Adrenal gland (tissue), 12 donors: ENCODE results near the gene SSBP2. TPM values are rescaled to one million over a fixed set of nuclear protein-coding genes. Genes with fewer than 3 reads are reported as not detected.

Experiments
- DNase-seq, 7 donors: peaks; one replicate each; pipeline ENCODE4 v3.0.0-alpha.2; 2019 to 2020
- H3K27ac ChIP-seq, 5 donors: fragments of 200-600 bp; sonication (generic) in 4 of 5; 1 replicate in 3 of 5; 2 replicates in 2 of 5; pipeline versions ENCODE4 v1.5.1 to v1.8.0; 2016 to 2020; ENCODE audit warnings: mild to moderate bottlenecking in 1 of 5
- H3K27me3 ChIP-seq: fragments of 200-600 bp; 2 replicates; pipeline ENCODE4 v1.8.0; 2021
- H3K36me3 ChIP-seq, 2 donors: fragments of 200-600 bp; replicated peaks in 1 of 2; 1 replicate in 1 of 2; 2 replicates in 1 of 2; pipeline versions ENCODE4 v1.5.1 to v1.8.0; 2018 to 2022
- H3K4me1 ChIP-seq, 2 donors: fragments of 200-600 bp; replicated peaks in 1 of 2; 1 replicate in 1 of 2; 2 replicates in 1 of 2; pipeline versions ENCODE4 v1.5.1 to v1.8.0; 2018 to 2021
- H3K4me3 ChIP-seq, 4 donors: fragments of 200-600 bp; sonication (generic) in 3 of 4; one replicate each; pipeline ENCODE4 v1.5.1; 2016 to 2018
- H3K9me3 ChIP-seq, 3 donors: fragments of 200-600 bp; sonication (generic) in 1 of 3; replicated peaks in 1 of 3; 1 replicate in 2 of 3; 2 replicates in 1 of 3; pipeline versions ENCODE4 v1.5.1 to v1.8.0; 2016 to 2021
- CTCF ChIP-seq, 6 experiments: fragments of 450-650 bp in 4 of 6; fragments of 200-600 bp in 2 of 6; sonication (generic) in 1 of 6; IDR thresholded peaks; 1 replicate in 5 of 6; 2 replicates in 1 of 6; pipeline versions ENCODE4 v1.5.1 to v1.8.0; 2016 to 2021; ENCODE audit warnings: antibody characterized with exemption in 6 of 6, mild to moderate bottlenecking in 2 of 6, moderate library complexity in 1 of 6
- POLR2A ChIP-seq, 2 donors: fragments of 450-650 bp; IDR thresholded peaks; one replicate each; pipeline ENCODE4 v1.6.1; 2017; ENCODE audit warnings: antibody characterized with exemption in 2 of 2, mild to moderate bottlenecking in 2 of 2, moderate library complexity in 1 of 2
- WGBS, 4 donors: extraction: QIAGEN DNeasy Blood & Tissue Kit in 2 of 4; methylation state at CpG; one replicate each; pipeline versions ENCODE4 v1.1.5 to v1.1.7; 2013 to 2017; 5-methylcytosine and 5-hydroxymethylcytosine counted together
- intact Hi-C, 2 donors: fragments of 100-400 bp; cut with DNase I; formaldehyde crosslinking; loops; one replicate each; pipeline versions ENCODE4 v1.14.1 to v1.15.0; 2022 to 2023
- polyA plus RNA-seq, 3 donors: library from polyadenylated mRNA; stranded (reverse); fragments of 200-250 nt in 2 of 3; fragments of 350-450 nt in 1 of 3; fragmentation: Illumina TruSeq in 1 of 3; extraction: RNeasy Lipid Tissue Mini Kit (QIAGEN cat#74804) in 1 of 3; gene quantifications; one replicate each; pipeline ENCODE4 v1.2.3, GENCODE V29; 2013 to 2014
- total RNA-seq, 9 donors: library from RNA; depleted of rRNA in 4 of 9; stranded (reverse); fragments of >200 nt in 4 of 9; fragments of 120-200 nt in 1 of 9; fragmentation: NEBNext Ultra II Directional in 1 of 9; extraction: Animal tissue kit (Norgen Biotek cat#: 25700) in 1 of 9; gene quantifications; one replicate each; pipeline versions ENCODE4 v1.1.0 to v1.2.4, GENCODE V29; 2013 to 2023
- donor health status: healthy with polysubstance abuse.
- donor health status: Bipolar disorder and iron deficiency.
- donor health status: DM: yes; HTN: yes; CAD: no.
- donor health status: DM: no; HTN: no; CAD: no.
- donor health status: DM: no; HTN: no; CAD: no.
- donor health status: DM: yes; HTN: yes; CAD: no.

SSBP2 gene
- total and polyA plus RNA-seq, 12 donors, result 16.2 to 424 (median 25.4) TPM

- Histone ChIP-seq H3K27ac (no peak overlapping the region), H3K36me3 (no peaks in the 10 kb centered on the region), H3K4me1 (no peaks in the 10 kb centered on the region), H3K9me3 (no peaks in the 10 kb centered on the region), H3K4me3 (no peak overlapping the region), H3K27me3 (no peaks in the 10 kb centered on the region)
- no peak for DNase-seq
- 95 to 99% (median 96%) methylated on average over 3 of the region's 3 CpGs for WGBS, 4 donors
- no peak for TF ChIP-seq CTCF (IDR thresholded peaks at IDR 0.05)
- TF ChIP-seq POLR2A (IDR thresholded peaks at IDR 0.05), result no peak
- intact Hi-C loops, result no loop called here
These were observed 22.6 kb downstream of the SSBP2 start for GRCh38 chr5:81728301-81728700.

- intact Hi-C loops, result no loop called here
- 43 to 58% (median 50%) methylated on average over 1 of the region's 1 CpG for WGBS, 4 donors
- H3K4me1 ChIP-seq, result peaks cover 13 to 17% of the 10 kb centered on the region in 2 donors
These were observed 24.6 kb downstream of the SSBP2 start for GRCh38 chr5:81726297-81726696.

GRCh38 chr5:81724571-81724970, 26.3 kb downstream of the SSBP2 start:
- no peak overlapping the region for H3K4me3 ChIP-seq
- peaks cover 13 to 34% of the 10 kb centered on the region in 2 donors for H3K4me1 ChIP-seq
- DNase-seq, result no peak
- intact Hi-C loops, result no loop called here
- H3K27me3 ChIP-seq, result no peaks in the 10 kb centered on the region
- TF ChIP-seq CTCF (IDR thresholded peaks at IDR 0.05) (no peak), POLR2A (IDR thresholded peaks at IDR 0.05) (no peak)
- H3K9me3 ChIP-seq, result no peaks in the 10 kb centered on the region
- 79 to 93% (median 86%) methylated on average over 5 of the region's 5 CpGs for WGBS, 4 donors
- no peak overlapping the region for H3K27ac ChIP-seq
- H3K36me3 ChIP-seq, result no peaks in the 10 kb centered on the region

More at GRCh38 chr5:81726297-81726696, 24.6 kb downstream of the SSBP2 start:
- no peak overlapping the region for H3K27ac ChIP-seq
- H3K9me3 ChIP-seq, result no peaks in the 10 kb centered on the region
- H3K27me3 ChIP-seq, result no peaks in the 10 kb centered on the region
- no peak for TF ChIP-seq CTCF (IDR thresholded peaks at IDR 0.05)
- no peak for TF ChIP-seq POLR2A (IDR thresholded peaks at IDR 0.05)
- no peaks in the 10 kb centered on the region for H3K36me3 ChIP-seq
- DNase-seq, result no peak
- no peak overlapping the region for H3K4me3 ChIP-seq

GRCh38 chr5:81724108-81724507, 26.8 kb downstream of the SSBP2 start:
- Histone ChIP-seq H3K4me3 (no peak overlapping the region), H3K27ac (no peak overlapping the region), H3K36me3 (no peaks in the 10 kb centered on the region), H3K27me3 (no peaks in the 10 kb centered on the region), H3K4me1 (peaks cover 13 to 37% of the 10 kb centered on the region in 2 donors), H3K9me3 (no peaks in the 10 kb centered on the region)
- no peak for TF ChIP-seq CTCF (IDR thresholded peaks at IDR 0.05)
- no peak for TF ChIP-seq POLR2A (IDR thresholded peaks at IDR 0.05)
- intact Hi-C loops, result no loop called here
- WGBS, 4 donors, result 80 to 96% (median 89%) methylated on average over 1 of the region's 1 CpG
- no peak for DNase-seq
